HG02973 (cell line): Measurements from ENCODE around the gene SMC3.
"Not testable (repeated sequence)": the region's sequence is repeated elsewhere in the genome, so short reads cannot be mapped to it uniquely, and the experiment has no call there.

ENCODE experiments used
- ATAC-seq: cut with Tn5 transposase; IDR thresholded peaks from one replicate; pipeline ENCODE4 v1.9.1; 2021; ENCODE audit warnings: moderate library complexity; ENCODE audit not compliant: unreplicated experiment

SMC3 gene

GRCh38 chr10:110620398-110620719 lies 52.9 kb downstream of the SMC3 start:
- no peak for ATAC-seq

- not testable (repeated sequence) for ATAC-seq
These were observed 55.8 kb downstream of the SMC3 start for GRCh38 chr10:110623316-110623715.

DNA sequence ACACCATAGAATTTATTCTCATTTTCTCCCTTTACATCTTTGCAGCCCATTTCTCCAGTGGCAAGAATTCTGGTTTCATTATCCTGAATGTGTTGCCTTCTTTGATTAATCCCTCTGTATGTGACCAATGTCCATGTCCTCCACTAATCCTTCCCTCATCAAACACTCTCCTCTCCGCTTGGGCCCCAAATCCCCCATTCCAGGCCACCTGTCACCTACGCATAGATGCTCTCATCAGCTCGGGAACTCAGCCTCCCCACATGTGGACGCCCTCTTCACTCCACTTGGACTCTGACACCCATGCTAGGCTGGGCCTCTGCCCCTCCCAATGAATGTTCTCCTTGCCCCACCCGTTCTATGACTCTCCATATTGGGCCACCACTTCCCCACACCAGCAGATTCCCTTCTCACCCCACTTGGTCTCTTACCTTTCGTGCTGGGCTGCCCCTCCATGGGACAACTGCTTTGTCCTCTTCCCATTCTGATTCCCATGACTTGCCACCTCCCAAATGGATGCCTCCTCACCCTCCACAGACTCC lies 57.9 kb downstream of the SMC3 start:
- ATAC-seq: no peak

GRCh38 chr10:110625951-110626855 lies 58.7 kb downstream of the SMC3 start:
- no peak for ATAC-seq

- no peak for ATAC-seq
These were observed 60.7 kb downstream of the SMC3 start for GRCh38 chr10:110628161-110628560.

- no peak for ATAC-seq
These were observed 62.2 kb downstream of the SMC3 start for GRCh38 chr10:110629680-110630191.

DNA sequence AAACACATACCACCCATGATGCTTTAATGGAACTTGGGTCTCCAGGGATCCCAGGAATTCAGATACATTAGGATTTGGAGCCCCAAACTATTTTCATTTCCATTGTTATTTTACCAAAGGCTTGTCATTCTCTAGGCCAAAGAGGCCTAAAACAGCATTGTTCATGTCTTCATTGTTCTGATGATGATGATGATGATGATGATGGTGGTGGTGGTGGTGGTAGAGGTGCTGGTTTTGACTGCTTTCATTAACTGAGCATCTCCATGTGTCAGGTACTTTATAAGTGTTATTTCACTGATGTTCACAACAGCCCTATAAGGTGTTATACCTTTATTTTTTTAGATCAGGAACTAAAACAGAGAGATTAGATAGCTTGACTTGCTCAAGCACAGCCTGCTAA lies 64.4 kb downstream of the SMC3 start:
- no peak for ATAC-seq

- ATAC-seq: no peak
These were observed 65.2 kb downstream of the SMC3 start for GRCh38 chr10:110632591-110633215.

GRCh38 chr10:110634527-110635209 lies 67.2 kb downstream of the SMC3 start:
- ATAC-seq: no peak

DNA sequence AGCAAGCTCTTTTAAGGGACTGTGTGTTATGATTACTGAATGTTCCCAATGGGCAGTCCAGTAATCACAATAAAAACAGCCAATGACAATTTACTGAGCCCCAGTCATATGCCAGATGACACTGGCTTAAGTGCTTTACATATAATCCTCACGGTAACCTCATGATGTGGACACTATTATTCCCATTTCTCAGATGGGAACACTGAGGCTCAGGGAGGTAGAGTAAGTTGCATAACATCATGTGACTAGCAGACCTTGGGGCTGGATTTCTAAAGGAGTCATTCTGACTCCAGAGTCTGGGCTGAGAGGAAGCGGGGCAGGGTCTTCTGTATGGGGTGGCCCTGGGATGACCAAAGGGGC lies 69.1 kb downstream of the SMC3 start:
- ATAC-seq: no peak

- no peak for ATAC-seq
These were observed 69.5 kb downstream of the SMC3 start for GRCh38 chr10:110636932-110637557.

GRCh38 chr10:110637558-110638053 lies 70.1 kb downstream of the SMC3 start:
- ATAC-seq: no peak

DNA sequence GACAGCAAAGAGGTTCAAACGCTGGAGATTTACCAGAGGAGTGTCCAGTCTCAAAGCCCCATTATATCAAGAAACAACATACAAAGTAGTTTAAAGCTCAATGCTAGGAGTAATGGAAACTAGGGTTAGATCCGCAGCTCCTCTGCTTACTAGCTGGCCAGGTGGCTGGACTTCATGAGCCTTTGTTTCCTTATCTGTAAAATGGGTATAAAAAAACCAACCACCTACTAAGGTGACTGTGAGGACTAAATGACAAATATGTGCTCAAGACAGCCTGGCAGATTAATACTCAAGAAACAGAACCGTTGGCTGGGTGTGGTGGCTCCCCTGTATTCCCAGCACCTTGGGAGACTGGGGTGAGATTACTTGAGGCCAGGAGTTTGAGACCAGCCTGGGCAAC lies 70.8 kb downstream of the SMC3 start:
- no peak for ATAC-seq

DNA sequence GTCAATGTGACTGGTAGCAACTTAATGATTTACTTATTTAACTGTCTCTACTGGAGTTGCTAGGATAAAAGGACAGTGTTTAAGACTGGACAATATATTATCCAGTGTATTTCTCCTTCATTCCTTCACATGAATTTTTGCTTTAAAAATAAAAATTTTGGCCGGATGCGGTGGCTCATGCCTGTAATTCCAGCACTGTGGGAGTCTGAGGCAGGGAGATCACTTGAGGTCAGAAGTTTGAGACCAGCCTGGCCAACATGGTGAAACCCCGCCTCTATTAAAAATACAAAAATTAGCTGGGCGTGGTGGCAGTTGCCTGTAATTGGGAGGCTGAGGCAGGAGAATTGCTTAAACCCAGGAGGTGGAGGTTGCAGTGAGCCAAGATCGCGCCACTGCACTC lies 71.6 kb downstream of the SMC3 start:
- not testable (repeated sequence) for ATAC-seq

- ATAC-seq: not testable (repeated sequence)
These were observed 72.4 kb downstream of the SMC3 start for GRCh38 chr10:110639858-110640257.

- no peak for ATAC-seq
These were observed 73.8 kb downstream of the SMC3 start for GRCh38 chr10:110641256-110641655.

DNA sequence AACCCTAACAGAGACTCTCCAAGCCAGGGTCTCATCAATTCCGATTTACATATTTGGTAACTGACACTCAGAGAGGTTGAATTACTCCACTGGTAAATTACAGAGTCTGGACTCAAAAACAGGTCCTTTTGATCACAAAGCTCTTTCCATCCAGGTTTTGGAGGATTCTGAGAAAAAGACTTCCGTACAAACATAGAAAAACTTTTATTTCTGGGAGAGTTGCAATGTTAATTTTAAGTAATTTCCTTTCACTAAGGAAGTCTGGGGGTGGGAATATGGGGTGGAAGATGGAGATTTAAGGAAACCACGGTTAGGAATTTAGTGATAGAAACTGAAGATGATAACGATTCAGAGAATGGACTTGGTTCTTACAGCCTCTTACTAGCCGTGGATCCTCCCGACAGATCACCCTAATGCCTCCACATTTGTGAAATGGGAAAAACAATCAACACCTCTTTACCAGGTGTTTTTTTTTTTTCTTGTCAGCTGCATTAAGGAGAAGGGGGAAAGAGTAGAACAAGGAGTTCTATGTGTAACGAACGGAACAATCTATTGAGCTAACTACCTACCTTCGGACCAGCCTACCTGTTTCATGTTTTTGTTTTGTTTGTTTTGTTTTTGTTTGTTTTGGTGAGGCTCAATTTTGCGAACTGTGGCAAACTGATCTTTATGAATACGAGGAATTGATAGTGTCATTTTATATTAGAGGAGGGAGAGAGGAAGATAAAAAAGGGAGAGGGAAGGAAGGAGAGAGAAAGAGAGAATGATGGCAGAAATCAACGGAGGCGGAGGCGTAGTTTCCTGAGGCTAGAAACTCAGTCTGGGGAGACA lies 74.9 kb downstream of the SMC3 start:
- ATAC-seq: no peak

GRCh38 chr10:110643035-110643652 lies 75.6 kb downstream of the SMC3 start:
- ATAC-seq: no peak
